Esophagus muscularis mucosa (tissue), 4 donors: Measurements from ENCODE around the gene SLC6A2. TPM values are rescaled to one million over a fixed set of nuclear protein-coding genes. Genes with fewer than 3 reads are reported as not detected.

Source experiments
- DNase-seq: peaks from one replicate; pipeline ENCODE4 v3.0.0-alpha.2; 2017; ENCODE audit errors: extremely low spot score
- H3K27ac ChIP-seq, 4 donors: fragments of 200-600 bp; sonication (generic); replicated peaks in 1 of 4; 1 replicate in 3 of 4; 2 replicates in 1 of 4; pipeline ENCODE4 v1.5.1; 2016 to 2019; ENCODE audit warnings: mild to moderate bottlenecking in 1 of 4
- H3K27me3 ChIP-seq, 4 donors: fragments of 200-600 bp; sonication (generic); one replicate each; pipeline versions ENCODE4 v1.5.1 to v1.6.0; 2016 to 2019
- H3K36me3 ChIP-seq, 4 donors: fragments of 200-600 bp; sonication (generic); one replicate each; pipeline ENCODE4 v1.5.1; 2016 to 2019
- H3K4me1 ChIP-seq, 4 donors: fragments of 200-600 bp; sonication (generic); one replicate each; pipeline ENCODE4 v1.5.1; 2016 to 2019
- H3K4me3 ChIP-seq, 4 donors: fragments of 200-600 bp; sonication (generic); 1 replicate in 2 of 4; 2 replicates in 2 of 4; pipeline ENCODE4 v1.5.1; 2016 to 2019; ENCODE audit warnings: mild to moderate bottlenecking in 4 of 4, moderate library complexity in 1 of 4
- H3K9me3 ChIP-seq, 4 donors: fragments of 200-600 bp; sonication (generic); 1 replicate in 3 of 4; 2 replicates in 1 of 4; pipeline ENCODE4 v1.5.1; 2016 to 2019
- EP300 ChIP-seq: sonication (generic); formaldehyde crosslinking; IDR thresholded peaks from one replicate; pipeline ENCODE4 v1.6.1; 2017; ENCODE audit warnings: antibody characterized with exemption
- POLR2A ChIP-seq: fragments of 450-650 bp; IDR thresholded peaks from one replicate; pipeline ENCODE4 v1.6.1; 2017; ENCODE audit warnings: antibody characterized with exemption, moderate library complexity, mild to moderate bottlenecking, low read depth
- POLR2AphosphoS5 ChIP-seq, 2 donors: sonication (generic); formaldehyde crosslinking; IDR thresholded peaks; one replicate each; pipeline ENCODE4 v1.6.1; 2017; ENCODE audit warnings: antibody characterized with exemption in 2 of 2
- WGBS: methylation state at CpG from one replicate; pipeline ENCODE4 v1.1.5; 2018; 5-methylcytosine and 5-hydroxymethylcytosine counted together
- intact Hi-C: fragments of 100-400 bp; cut with DNase I; formaldehyde crosslinking; loops from one replicate; pipeline ENCODE4 v1.15.1; 2023
- total RNA-seq, 4 donors: library from RNA; depleted of rRNA; stranded (reverse); fragments of >200 nt; gene quantifications; one replicate each; pipeline versions ENCODE4 v1.1.0 to v1.2.1, GENCODE V29; 2016
- TF ChIP-seq, protein P1 (sequence below), 3 experiments: fragments of 200-600 bp in 2 of 3; fragments of 450-650 bp in 1 of 3; sonication (generic) in 2 of 3; IDR thresholded peaks; one replicate each; pipeline ENCODE4 v1.5.1; 2017 to 2019; ENCODE audit warnings: antibody characterized with exemption in 3 of 3, mild to moderate bottlenecking in 2 of 3, moderate library complexity in 1 of 3

The SLC6A2 gene
- total RNA-seq, 4 donors from 2014 or later, result 0.19 to 2.1 (median 1.00) TPM

GRCh38 chr16:55655381-55655896, 349 bp upstream of the SLC6A2 start:
- Histone ChIP-seq H3K4me3 (peak overlapping the region; percentile 46 to 59 (median 48)), H3K36me3 (no peaks in the 10 kb centered on the region), H3K4me1 (peaks cover 15 to 19% (median 17%) of the 10 kb centered on the region in 4 donors), H3K27me3 (peaks cover 0 to 75% (median 13%) of the 10 kb centered on the region in 4 donors), H3K27ac (no peak overlapping the region), H3K9me3 (no peaks in the 10 kb centered on the region)
- no peak for DNase-seq
- intact Hi-C loops, result no loop called here
- TF ChIP-seq POLR2AphosphoS5 (IDR thresholded peaks at IDR 0.05), result no peak
- TF ChIP-seq, protein P1, sequence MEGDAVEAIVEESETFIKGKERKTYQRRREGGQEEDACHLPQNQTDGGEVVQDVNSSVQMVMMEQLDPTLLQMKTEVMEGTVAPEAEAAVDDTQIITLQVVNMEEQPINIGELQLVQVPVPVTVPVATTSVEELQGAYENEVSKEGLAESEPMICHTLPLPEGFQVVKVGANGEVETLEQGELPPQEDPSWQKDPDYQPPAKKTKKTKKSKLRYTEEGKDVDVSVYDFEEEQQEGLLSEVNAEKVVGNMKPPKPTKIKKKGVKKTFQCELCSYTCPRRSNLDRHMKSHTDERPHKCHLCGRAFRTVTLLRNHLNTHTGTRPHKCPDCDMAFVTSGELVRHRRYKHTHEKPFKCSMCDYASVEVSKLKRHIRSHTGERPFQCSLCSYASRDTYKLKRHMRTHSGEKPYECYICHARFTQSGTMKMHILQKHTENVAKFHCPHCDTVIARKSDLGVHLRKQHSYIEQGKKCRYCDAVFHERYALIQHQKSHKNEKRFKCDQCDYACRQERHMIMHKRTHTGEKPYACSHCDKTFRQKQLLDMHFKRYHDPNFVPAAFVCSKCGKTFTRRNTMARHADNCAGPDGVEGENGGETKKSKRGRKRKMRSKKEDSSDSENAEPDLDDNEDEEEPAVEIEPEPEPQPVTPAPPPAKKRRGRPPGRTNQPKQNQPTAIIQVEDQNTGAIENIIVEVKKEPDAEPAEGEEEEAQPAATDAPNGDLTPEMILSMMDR (IDR thresholded peaks at IDR 0.05), result no peak
- TF ChIP-seq POLR2A, result no peak
- TF ChIP-seq EP300, result no peak
- WGBS, result 49% methylated on average over 3 of the region's 29 CpGs

DNA sequence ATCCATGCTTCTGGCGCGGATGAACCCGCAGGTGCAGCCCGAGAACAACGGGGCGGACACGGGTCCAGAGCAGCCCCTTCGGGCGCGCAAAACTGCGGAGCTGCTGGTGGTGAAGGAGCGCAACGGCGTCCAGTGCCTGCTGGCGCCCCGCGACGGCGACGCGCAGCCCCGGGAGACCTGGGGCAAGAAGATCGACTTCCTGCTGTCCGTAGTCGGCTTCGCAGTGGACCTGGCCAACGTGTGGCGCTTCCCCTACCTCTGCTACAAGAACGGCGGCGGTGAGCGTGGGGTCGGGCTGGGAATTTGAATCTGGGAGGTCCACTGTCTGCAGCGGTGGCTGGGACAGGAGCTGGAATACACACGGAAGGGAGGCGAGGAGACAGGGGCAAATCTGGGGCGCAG, 904 bp downstream of the SLC6A2 start:
- Histone ChIP-seq H3K9me3 (no peaks in the 10 kb centered on the region), H3K36me3 (no peaks in the 10 kb centered on the region), H3K4me1 (peaks cover 15 to 25% (median 18%) of the 10 kb centered on the region in 4 donors), H3K27me3 (peaks cover 0 to 69% (median 13%) of the 10 kb centered on the region in 4 donors), H3K27ac (no peak overlapping the region), H3K4me3 (peak overlapping the region; percentile 46 to 59 (median 48))
- 40% methylated on average over 11 of the region's 37 CpGs for WGBS
- DNase-seq, result no peak
- intact Hi-C loops, result no loop called here
- TF ChIP-seq POLR2A (no peak), EP300 (no peak), POLR2AphosphoS5 (IDR thresholded peaks at IDR 0.05) (no peak)
- TF ChIP-seq, protein P1 (IDR thresholded peaks at IDR 0.05), result no peak

DNA sequence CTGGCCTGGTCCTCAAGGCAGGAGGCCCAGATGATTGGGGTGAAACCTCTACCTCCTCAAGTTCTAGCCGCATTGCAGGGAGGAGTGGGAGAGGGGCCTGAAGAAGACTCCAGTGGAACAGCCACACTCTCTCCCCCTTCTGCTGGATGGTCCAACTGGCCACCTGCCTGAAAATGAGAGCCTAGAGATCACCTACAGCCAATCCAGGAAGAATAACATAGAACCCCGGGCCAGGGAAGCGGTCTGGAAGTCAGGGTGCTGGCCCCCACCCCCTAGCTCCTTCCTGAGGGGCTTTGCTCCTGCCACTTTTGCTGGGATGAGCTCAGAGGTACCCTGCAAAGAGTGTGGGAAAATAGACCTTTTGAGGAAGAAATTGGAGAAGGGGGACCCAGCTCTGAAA, 1.8 kb downstream of the SLC6A2 start:
- H3K4me3 ChIP-seq, result no peak overlapping the region
- no peaks in the 10 kb centered on the region for H3K36me3 ChIP-seq
- no peak overlapping the region for H3K27ac ChIP-seq
- peaks cover 15 to 33% (median 23%) of the 10 kb centered on the region in 4 donors for H3K4me1 ChIP-seq
- TF ChIP-seq, protein P1 (IDR thresholded peaks at IDR 0.05), result no peak
- no peak for TF ChIP-seq POLR2A
- TF ChIP-seq POLR2AphosphoS5 (IDR thresholded peaks at IDR 0.05), result no peak
- DNase-seq, result no peak
- peaks cover 0 to 61% (median 13%) of the 10 kb centered on the region in 4 donors for H3K27me3 ChIP-seq
- H3K9me3 ChIP-seq, result no peaks in the 10 kb centered on the region
- 95% methylated on average over 3 of the region's 3 CpGs for WGBS
- intact Hi-C loops, result no loop called here

GRCh38 chr16:55658898-55659420, 3.2 kb downstream of the SLC6A2 start:
- H3K36me3 ChIP-seq, result no peaks in the 10 kb centered on the region
- peaks cover 15 to 33% (median 23%) of the 10 kb centered on the region in 4 donors for H3K4me1 ChIP-seq
- H3K4me3 ChIP-seq, result no peak overlapping the region
- 89% methylated on average over 7 of the region's 7 CpGs for WGBS
- H3K27ac ChIP-seq, result no peak overlapping the region
- intact Hi-C loops, result no loop called here
- no peak for DNase-seq
- TF ChIP-seq, protein P1 (IDR thresholded peaks at IDR 0.05), result no peak
- no peak for TF ChIP-seq EP300
- TF ChIP-seq POLR2A, result no peak
- no peak for TF ChIP-seq POLR2AphosphoS5 (IDR thresholded peaks at IDR 0.05)
- H3K27me3 ChIP-seq, result peaks cover 0 to 51% (median 11%) of the 10 kb centered on the region in 4 donors
- H3K9me3 ChIP-seq, result peaks cover 0 to 6% (median 0%) of the 10 kb centered on the region in 4 donors
